HG03469 (cell line): ENCODE data around the gene SEC24C.
"Not testable (repeated sequence)": the region's sequence is repeated elsewhere in the genome, so short reads cannot be mapped to it uniquely, and the experiment has no call there.

Experiments
- ATAC-seq: cut with Tn5 transposase; IDR thresholded peaks from one replicate; pipeline ENCODE4 v1.9.1; 2021; ENCODE audit warnings: mild to moderate bottlenecking, moderate library complexity, moderate number of reproducible peaks; ENCODE audit not compliant: unreplicated experiment

The SEC24C gene

DNA sequence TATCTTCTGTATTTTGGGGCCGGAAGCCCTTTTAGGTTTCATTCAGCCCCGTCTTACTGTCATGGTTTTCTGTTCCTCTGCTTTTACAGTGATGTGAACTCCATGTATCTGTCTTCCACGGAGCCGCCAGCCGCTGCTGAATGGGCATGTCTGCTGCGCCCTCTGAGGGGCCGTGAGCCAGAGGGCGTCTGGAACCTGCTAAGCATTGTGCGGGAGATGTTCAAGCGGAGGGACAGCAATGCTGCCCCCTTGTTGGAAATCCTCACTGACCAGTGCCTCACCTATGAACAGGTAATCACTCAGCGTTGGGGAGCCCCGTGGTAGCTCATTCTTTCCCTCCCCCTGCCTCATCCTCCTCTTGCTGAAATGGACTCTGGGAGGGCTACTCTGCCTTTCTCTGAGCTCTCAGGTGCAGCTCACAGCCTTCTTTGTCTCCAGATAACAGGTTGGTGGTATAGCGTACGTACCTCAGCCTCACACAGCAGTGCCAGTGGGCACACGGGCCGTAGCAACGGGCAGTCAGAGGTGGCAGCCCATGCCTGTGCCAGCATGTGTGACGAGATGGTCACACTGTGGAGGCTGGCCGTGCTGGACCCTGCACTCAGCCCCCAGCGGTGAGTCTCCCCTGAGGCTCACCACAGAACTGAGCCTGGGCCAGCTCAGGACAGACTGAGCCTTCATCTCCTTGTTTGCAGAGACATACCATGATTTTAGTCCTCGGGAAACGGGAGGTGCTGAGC, 46.9 kb downstream of the SEC24C start:
- no peak for ATAC-seq

- ATAC-seq, result no peak
These were observed 47.8 kb downstream of the SEC24C start for GRCh38 chr10:73791871-73792400.

DNA sequence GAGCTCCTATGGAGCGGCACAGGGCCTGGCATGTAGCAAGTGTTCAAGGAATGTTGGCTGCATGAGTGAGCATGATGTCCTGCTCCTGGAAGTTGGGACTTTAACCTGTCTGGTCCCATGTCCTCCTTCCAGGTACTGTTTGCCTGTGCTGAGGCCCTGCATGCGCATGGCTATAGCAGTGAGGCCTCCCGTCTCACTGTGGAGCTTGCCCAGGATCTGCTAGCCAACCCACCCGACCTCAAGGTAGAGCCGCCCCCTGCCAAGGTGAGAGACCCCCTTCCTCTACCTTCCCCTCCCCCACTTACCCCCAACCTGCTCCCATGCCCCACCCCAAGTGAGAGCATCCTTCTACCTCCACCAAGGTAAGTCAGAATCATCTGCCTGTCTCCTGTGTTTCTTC, 49.3 kb downstream of the SEC24C start:
- ATAC-seq, result no peak

DNA sequence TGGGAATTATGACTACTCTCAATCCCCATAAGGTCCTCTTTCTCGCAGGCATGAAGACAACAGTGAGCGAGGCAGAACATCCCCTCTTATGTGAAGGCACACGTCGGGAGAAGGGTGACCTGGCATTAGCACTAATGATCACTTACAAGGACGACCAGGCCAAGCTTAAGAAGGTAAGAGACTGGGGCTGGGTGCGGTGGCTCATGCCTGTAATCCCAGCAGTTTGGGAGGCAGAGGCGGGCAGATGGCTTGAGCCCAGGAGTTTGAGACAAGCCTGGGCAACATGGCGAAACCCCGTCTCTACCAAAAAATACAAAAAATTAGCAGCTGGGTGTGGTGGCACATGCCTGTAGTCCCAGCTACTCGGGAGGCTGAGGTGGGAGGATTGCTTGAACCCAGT, 51.3 kb downstream of the SEC24C start:
- ATAC-seq, result not testable (repeated sequence)

GRCh38 chr10:73796035-73796434, 51.9 kb downstream of the SEC24C start:
- not testable (repeated sequence) for ATAC-seq

- ATAC-seq, result no peak
These were observed 52.6 kb downstream of the SEC24C start for GRCh38 chr10:73796766-73797165.

DNA sequence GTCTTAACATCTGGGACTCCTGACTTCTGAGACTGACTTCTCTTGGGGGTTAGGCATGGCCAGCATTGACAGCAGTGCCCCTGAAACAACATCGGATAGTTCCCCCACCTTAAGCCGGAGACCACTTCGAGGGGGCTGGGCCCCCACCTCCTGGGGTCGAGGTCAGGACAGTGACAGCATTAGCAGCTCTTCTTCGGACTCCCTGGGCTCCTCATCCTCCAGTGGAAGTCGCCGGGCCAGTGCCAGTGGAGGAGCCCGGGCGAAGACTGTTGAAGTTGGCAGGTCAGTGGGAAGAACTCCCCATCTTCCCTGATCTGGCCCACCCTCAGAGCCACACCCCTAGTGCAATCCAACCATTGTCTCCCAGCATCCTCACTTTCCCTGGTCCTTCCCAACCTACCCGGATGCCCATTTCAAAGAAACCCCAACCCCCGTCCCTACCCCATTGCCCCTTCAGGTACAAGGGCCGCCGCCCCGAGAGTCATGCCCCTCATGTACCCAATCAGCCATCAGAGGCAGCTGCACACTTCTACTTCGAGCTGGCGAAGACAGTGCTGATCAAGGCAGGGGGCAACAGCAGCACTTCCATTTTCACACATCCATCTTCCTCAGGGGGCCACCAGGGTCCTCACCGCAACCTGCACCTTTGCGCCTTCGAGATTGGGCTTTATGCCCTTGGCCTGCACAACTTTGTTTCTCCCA, 53.3 kb downstream of the SEC24C start:
- ATAC-seq, result no peak

DNA sequence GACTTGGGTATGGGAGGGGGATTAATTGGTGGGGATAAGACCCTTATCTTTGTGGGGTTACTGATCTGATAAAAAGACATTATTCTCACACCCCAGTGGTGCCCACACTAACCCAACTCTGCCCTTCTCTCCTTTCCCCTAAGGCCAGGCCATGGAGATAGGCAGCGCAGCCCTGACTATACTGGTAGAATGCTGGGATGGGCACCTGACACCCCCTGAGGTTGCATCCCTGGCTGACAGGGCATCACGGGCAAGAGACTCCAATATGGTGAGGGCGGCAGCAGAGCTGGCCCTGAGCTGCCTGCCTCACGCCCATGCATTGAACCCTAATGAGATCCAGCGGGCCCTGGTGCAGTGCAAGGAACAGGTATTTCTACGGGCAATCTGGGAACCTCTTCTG, 53.9 kb downstream of the SEC24C start:
- ATAC-seq, result no peak

GRCh38 chr10:73798927-73799560, 54.9 kb downstream of the SEC24C start:
- no peak for ATAC-seq

DNA sequence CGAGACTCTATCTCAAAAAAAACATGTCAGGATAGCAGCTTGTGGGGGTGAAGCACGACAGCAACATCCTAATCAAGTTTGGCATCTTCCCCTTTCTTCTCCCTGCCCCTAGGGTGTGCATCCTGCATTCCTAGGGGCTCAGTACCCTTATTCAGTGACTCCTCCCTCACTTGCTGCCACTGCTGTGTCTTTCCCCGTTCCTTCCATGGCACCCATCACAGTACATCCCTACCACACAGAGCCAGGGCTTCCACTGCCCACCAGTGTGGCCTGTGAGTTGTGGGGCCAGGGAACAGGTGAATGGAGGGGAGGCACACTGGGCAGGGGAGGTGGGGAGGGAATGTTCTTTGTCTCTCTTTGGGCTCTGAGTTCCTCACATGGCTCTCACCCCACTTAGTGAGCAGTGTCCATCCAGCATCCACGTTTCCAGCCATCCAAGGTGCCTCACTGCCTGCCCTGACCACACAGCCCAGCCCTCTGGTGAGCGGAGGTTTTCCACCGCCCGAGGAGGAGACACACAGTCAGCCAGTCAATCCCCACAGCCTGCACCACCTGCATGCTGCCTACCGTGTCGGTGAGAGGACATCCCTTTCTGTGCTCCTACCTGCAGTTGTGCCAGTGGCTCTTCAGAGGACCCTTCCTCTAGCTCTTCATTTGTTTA, 55.9 kb downstream of the SEC24C start:
- no peak for ATAC-seq

GRCh38 chr10:73800560-73801252, 56.5 kb downstream of the SEC24C start:
- no peak for ATAC-seq

- ATAC-seq, result no peak
These were observed 57.0 kb downstream of the SEC24C start for GRCh38 chr10:73801253-73801590.

- no peak for ATAC-seq
These were observed 58.3 kb downstream of the SEC24C start for GRCh38 chr10:73802276-73802991.

GRCh38 chr10:73803680-73804286, 59.6 kb downstream of the SEC24C start:
- ATAC-seq, result peak; percentile 47

DNA sequence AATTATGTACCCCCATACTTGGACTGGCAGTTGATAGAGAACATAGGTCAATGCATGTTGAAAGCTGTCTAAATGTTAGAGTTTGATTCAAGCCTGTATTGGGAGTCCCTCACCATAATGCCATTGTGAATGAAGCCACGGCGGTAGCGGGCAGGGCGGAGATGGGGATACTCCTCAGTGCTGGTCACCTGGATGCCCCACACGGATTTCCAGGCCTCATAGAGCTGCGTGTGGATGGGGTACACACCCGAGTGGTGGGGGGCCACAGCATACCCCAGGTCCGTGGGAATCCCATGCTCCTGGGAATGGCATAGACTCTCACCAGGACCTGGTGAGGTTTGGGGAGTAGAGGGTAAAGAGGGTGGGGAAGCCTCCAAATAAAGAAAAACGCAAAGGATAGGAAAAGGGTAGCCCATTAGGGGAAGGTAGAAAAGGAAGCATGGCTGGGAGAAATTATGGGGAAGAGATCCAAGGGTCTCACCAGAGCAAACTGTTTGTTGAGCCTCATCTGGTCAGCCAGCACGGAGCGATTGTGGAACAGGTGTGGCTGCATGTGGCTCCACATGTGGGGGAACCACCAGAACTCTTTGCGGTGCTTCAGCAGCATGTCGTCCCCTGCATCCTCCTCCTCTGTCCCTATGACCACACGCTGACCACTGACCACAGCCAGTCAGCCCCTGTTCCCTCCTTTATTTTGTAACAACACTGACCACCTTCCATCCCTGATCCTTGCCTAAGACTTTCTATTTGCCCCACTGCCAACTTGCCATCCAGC, 62.2 kb downstream of the SEC24C start:
- ATAC-seq, result no peak

- no peak for ATAC-seq
These were observed 63.3 kb downstream of the SEC24C start for GRCh38 chr10:73807471-73807870.

GRCh38 chr10:73808021-73808815, 64.0 kb downstream of the SEC24C start:
- ATAC-seq, result no peak
